Endothelial cell of umbilical vein (primary cell): ENCODE data around the gene CORO2B. TPM values are rescaled to one million over a fixed set of nuclear protein-coding genes. Genes with fewer than 3 reads are reported as not detected.

Experiments
- BruUV-seq: library from RNA; stranded (reverse); fragments of 400-500 nt; replicated peaks from 2 replicates; lab custom pipeline; 2021; lab: Mats Ljungman, UMichigan
- CTCF ChIA-PET: fragments of 300-600, 350-600 bp; sonication (Branson Sonifier 250); formaldehyde crosslinking; loops from one replicate; lab custom pipeline; 2021; ENCODE audit warnings: antibody characterized with exemption, inconsistent platforms; lab: Charles Lee
- POLR2A ChIA-PET: fragments of 300-600, 350-600 bp; sonication (Branson Sonifier 250); formaldehyde crosslinking; loops from one replicate; lab custom pipeline; 2021; ENCODE audit warnings: antibody characterized with exemption, inconsistent platforms; lab: Charles Lee
- DNase-seq: peaks from one replicate; pipeline ENCODE4 v3.0.0-alpha.2; 2011; ENCODE audit warnings: low read depth, low spot score
- FAIRE-seq: peaks from 2 replicates; lab custom pipeline; 2011; peaks lifted over from hg19 to GRCh38; lab: Jason Lieb, UNC
- H2AFZ ChIP-seq: 2 replicates; pipeline ENCODE4 v1.6.0; 2012; ENCODE audit warnings: low read depth, low read length, control low read depth, inconsistent platforms
- H3K27ac ChIP-seq: 2 replicates; pipeline ENCODE4 v1.5.1; 2011; ENCODE audit warnings: low read depth, mild to moderate bottlenecking, control low read depth, low read length, moderate library complexity; ENCODE audit not compliant: insufficient read depth
- H3K27me3 ChIP-seq, 2 experiments: 2 replicates each; pipeline versions ENCODE4 v1.6.0 to v1.6.1; 2011; ENCODE audit warnings: low read length in 2 of 2, mixed read lengths in 1 of 2; ENCODE audit not compliant: control insufficient read depth in 2 of 2, insufficient read depth in 2 of 2
- H3K36me3 ChIP-seq, 2 experiments: 2 replicates in 1 of 2; 3 replicates in 1 of 2; pipeline ENCODE4 v1.5.1; 2011; ENCODE audit warnings: low read length in 2 of 2, mild to moderate bottlenecking in 1 of 2, moderate library complexity in 1 of 2; ENCODE audit not compliant: control insufficient read depth in 2 of 2, insufficient read depth in 2 of 2; ENCODE audit errors: extremely low read depth in 1 of 2
- H3K4me1 ChIP-seq: 3 replicates; pipeline ENCODE4 v1.5.1; 2011; ENCODE audit warnings: mild to moderate bottlenecking, low read length; ENCODE audit not compliant: control insufficient read depth, insufficient read depth; ENCODE audit errors: extremely low read depth
- H3K4me2 ChIP-seq: 2 replicates; pipeline ENCODE4 v1.6.1; 2011; ENCODE audit warnings: low read length, control low read depth, mixed read lengths; ENCODE audit not compliant: insufficient read depth
- H3K4me3 ChIP-seq, 3 experiments: fragments of 200-600 bp in 1 of 3; sonication (generic), shearing (Covaris generic) in 1 of 3; replicated peaks in 1 of 3; 2 replicates each; pipeline ENCODE4 v1.5.1; 2011 to 2016; ENCODE audit warnings: control low read depth in 3 of 3, low read length in 3 of 3, mild to moderate bottlenecking in 2 of 3, inconsistent platforms in 1 of 3, low read depth in 1 of 3, moderate library complexity in 1 of 3; ENCODE audit not compliant: insufficient read depth in 1 of 3
- H3K79me2 ChIP-seq: 2 replicates; pipeline ENCODE4 v1.6.0; 2012; ENCODE audit warnings: low read length, inconsistent platforms; ENCODE audit not compliant: control insufficient read depth, insufficient read depth
- H3K9ac ChIP-seq: replicated peaks from 2 replicates; pipeline ENCODE3; 2011; ENCODE audit warnings: low read length, control low read depth; ENCODE audit not compliant: insufficient read depth; ENCODE audit errors: extremely low read depth
- H3K9me1 ChIP-seq: replicated peaks from 3 replicates; pipeline ENCODE4 v1.6.0; 2011; ENCODE audit warnings: mild to moderate bottlenecking, low read length; ENCODE audit not compliant: control insufficient read depth, insufficient read depth; ENCODE audit errors: extremely low read depth
- H3K9me3 ChIP-seq: replicated peaks from 2 replicates; pipeline ENCODE4 v1.5.1; 2012; ENCODE audit warnings: low read length, inconsistent platforms; ENCODE audit not compliant: control insufficient read depth, insufficient read depth
- H4K20me1 ChIP-seq: replicated peaks from 2 replicates; pipeline ENCODE3; 2011; ENCODE audit warnings: mild to moderate bottlenecking, low read length; ENCODE audit not compliant: control insufficient read depth, insufficient read depth; ENCODE audit errors: extremely low read depth
- EZH2 ChIP-seq: IDR thresholded peaks from 2 replicates; pipeline ENCODE4 v1.6.1; 2012; ENCODE audit warnings: borderline replicate concordance, low read depth, mild to moderate bottlenecking, moderate library complexity, low read length, inconsistent platforms; ENCODE audit not compliant: severe bottlenecking
- FOS ChIP-seq: IDR thresholded peaks from 2 replicates; pipeline ENCODE4 v1.6.1; 2011; ENCODE audit warnings: mild to moderate bottlenecking, low read length, moderate library complexity, borderline replicate concordance; ENCODE audit not compliant: insufficient read depth
- GATA2 ChIP-seq: IDR thresholded peaks from 2 replicates; pipeline ENCODE4 v1.7.0; 2011; ENCODE audit warnings: low read depth, mild to moderate bottlenecking, moderate library complexity, mixed read lengths, low read length; ENCODE audit not compliant: insufficient read length, insufficient read depth
- JUN ChIP-seq: IDR thresholded peaks from 2 replicates; pipeline ENCODE4 v1.6.1; 2011; ENCODE audit warnings: borderline replicate concordance, low read depth; ENCODE audit not compliant: insufficient read length, insufficient read depth
- MYC ChIP-seq: IDR thresholded peaks from one replicate; pipeline ENCODE4 v1.6.1; 2011; ENCODE audit warnings: mild to moderate bottlenecking, low read depth, low read length
- POLR2A ChIP-seq: IDR thresholded peaks from 2 replicates; pipeline ENCODE4 v1.6.1; 2012; ENCODE audit warnings: low read depth, mild to moderate bottlenecking, control low read depth, low read length
- POLR2AphosphoS5 ChIP-seq: IDR thresholded peaks from 2 replicates; pipeline ENCODE4 v1.6.1; 2012; ENCODE audit warnings: low read depth, mild to moderate bottlenecking, control low read depth, low read length, moderate library complexity; ENCODE audit not compliant: insufficient read depth
- dilution Hi-C: fragments of 300-500 bp; cut with MboI; formaldehyde crosslinking; loops from one replicate; pipeline ENCODE4 v1.15.0; 2019; ENCODE audit warnings: low sequenced_read_pairs; ENCODE audit not compliant: extremely low pct_ligation_motif_present
- intact Hi-C: fragments of 100-400 bp; cut with micrococcal nuclease; formaldehyde crosslinking; loops from one replicate; pipeline ENCODE4 v1.10.0; 2022
- polyA plus RNA-seq, 4 experiments: library from polyadenylated mRNA; depleted of rRNA in 3 of 4; stranded (reverse) in 3 of 4; unstranded in 1 of 4; fragments of >200 nt; gene quantifications; 2 replicates each; pipeline versions ENCODE4 v1.2.1 to v1.2.3, GENCODE V29; 2011 to 2012; ENCODE audit warnings: missing spikeins in 1 of 4
- total RNA-seq: library from RNA; stranded (reverse); gene quantifications from 2 replicates; pipeline ENCODE4 v1.2.3, GENCODE V29; 2021
- TF ChIP-seq, protein P1 (sequence below), 2 donors: IDR thresholded peaks; 1 replicate in 1 of 2; 2 replicates in 1 of 2; pipeline ENCODE4 v1.5.1; 2011; ENCODE audit warnings: low read length in 2 of 2, mild to moderate bottlenecking in 2 of 2, moderate library complexity in 2 of 2, control low read depth in 1 of 2, inconsistent platforms in 1 of 2, low read depth in 1 of 2; ENCODE audit not compliant: insufficient read depth in 1 of 2; ENCODE audit errors: extremely low read depth in 1 of 2
- TF ChIP-seq, protein P2 (sequence below): IDR thresholded peaks from 2 replicates; pipeline ENCODE4 v1.6.1; 2011; ENCODE audit not compliant: insufficient read depth, insufficient read length

Gene CORO2B
- total and polyA plus RNA-seq, 2 donors (not counting 3 experiments of a cell fraction or from before 2014, with no cell fraction given): 2.4 to 3.7 TPM

- no peak for FAIRE-seq
- ChIA-PET POLR2A (interaction anchor here (0.6 kb wide), 1 partner anchor 343 kb away, joined by 3 read pairs; no protein-coding TSS in a partner anchor), CTCF (interaction anchor here (0.8 to 2.8 kb wide), 4 partner anchors 9 to 92 kb away, joined by 3 to 16 read pairs (median 8); no protein-coding TSS in a partner anchor)
- Histone ChIP-seq H3K36me3 (no peaks in the 10 kb centered on the region), H3K27me3 (peaks cover 5 to 10% of the 10 kb centered on the region in 2 experiments), H3K79me2 (no peaks in the 10 kb centered on the region), H3K4me3 (no peak overlapping the region), H3K4me2 (no peak overlapping the region), H3K9me3 (no peaks in the 10 kb centered on the region), H4K20me1 (no peaks in the 10 kb centered on the region), H3K4me1 (peaks cover 22% of the 10 kb centered on the region), H3K9me1 (no peaks in the 10 kb centered on the region), H2AFZ (no peak overlapping the region), H3K27ac (no peak overlapping the region), H3K9ac (no peak overlapping the region)
- no TSS peak for BruUV-seq
- DNase-seq: no peak
- no peak for TF ChIP-seq POLR2A
- no peak for TF ChIP-seq POLR2AphosphoS5
- no peak for TF ChIP-seq EZH2
- no peak for TF ChIP-seq FOS
- no peak for TF ChIP-seq JUN
- TF ChIP-seq GATA2: no peak
- TF ChIP-seq, protein P1, sequence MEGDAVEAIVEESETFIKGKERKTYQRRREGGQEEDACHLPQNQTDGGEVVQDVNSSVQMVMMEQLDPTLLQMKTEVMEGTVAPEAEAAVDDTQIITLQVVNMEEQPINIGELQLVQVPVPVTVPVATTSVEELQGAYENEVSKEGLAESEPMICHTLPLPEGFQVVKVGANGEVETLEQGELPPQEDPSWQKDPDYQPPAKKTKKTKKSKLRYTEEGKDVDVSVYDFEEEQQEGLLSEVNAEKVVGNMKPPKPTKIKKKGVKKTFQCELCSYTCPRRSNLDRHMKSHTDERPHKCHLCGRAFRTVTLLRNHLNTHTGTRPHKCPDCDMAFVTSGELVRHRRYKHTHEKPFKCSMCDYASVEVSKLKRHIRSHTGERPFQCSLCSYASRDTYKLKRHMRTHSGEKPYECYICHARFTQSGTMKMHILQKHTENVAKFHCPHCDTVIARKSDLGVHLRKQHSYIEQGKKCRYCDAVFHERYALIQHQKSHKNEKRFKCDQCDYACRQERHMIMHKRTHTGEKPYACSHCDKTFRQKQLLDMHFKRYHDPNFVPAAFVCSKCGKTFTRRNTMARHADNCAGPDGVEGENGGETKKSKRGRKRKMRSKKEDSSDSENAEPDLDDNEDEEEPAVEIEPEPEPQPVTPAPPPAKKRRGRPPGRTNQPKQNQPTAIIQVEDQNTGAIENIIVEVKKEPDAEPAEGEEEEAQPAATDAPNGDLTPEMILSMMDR (IDR thresholded peaks at IDR 0.05; ENCODE audit: extremely low read depth in 1 of 2, insufficient read depth in 1 of 2, low read depth in 1 of 2, low read length in 2 of 2): no peak
- no peak for TF ChIP-seq MYC
- TF ChIP-seq, protein P2, sequence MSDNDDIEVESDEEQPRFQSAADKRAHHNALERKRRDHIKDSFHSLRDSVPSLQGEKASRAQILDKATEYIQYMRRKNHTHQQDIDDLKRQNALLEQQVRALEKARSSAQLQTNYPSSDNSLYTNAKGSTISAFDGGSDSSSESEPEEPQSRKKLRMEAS: no peak
- dilution Hi-C loops: no loop called here
- intact Hi-C loops: no loop called here
Measured at GRCh38 chr15:68582236-68582635, 3.4 kb downstream of the CORO2B start.
